NCI-H1048 (cell line): ENCODE measurements around the gene SGF29.
"Not testable (repeated sequence)": the region's sequence is repeated elsewhere in the genome, so short reads cannot be mapped to it uniquely, and the experiment has no call there.

ENCODE experiments used
- DNase-seq: peaks from one replicate; lab custom pipeline; 2025; lab: John Stamatoyannopoulos, UW

SGF29 gene

GRCh38 chr16:28566233-28566925 lies 12.7 kb downstream of the SGF29 start:
- DNase-seq, result not testable (repeated sequence)

GRCh38 chr16:28567292-28567691 lies 13.6 kb downstream of the SGF29 start:
- no peak for DNase-seq

- DNase-seq, result no peak
Measured at GRCh38 chr16:28569021-28569420, 15.3 kb downstream of the SGF29 start.

DNA sequence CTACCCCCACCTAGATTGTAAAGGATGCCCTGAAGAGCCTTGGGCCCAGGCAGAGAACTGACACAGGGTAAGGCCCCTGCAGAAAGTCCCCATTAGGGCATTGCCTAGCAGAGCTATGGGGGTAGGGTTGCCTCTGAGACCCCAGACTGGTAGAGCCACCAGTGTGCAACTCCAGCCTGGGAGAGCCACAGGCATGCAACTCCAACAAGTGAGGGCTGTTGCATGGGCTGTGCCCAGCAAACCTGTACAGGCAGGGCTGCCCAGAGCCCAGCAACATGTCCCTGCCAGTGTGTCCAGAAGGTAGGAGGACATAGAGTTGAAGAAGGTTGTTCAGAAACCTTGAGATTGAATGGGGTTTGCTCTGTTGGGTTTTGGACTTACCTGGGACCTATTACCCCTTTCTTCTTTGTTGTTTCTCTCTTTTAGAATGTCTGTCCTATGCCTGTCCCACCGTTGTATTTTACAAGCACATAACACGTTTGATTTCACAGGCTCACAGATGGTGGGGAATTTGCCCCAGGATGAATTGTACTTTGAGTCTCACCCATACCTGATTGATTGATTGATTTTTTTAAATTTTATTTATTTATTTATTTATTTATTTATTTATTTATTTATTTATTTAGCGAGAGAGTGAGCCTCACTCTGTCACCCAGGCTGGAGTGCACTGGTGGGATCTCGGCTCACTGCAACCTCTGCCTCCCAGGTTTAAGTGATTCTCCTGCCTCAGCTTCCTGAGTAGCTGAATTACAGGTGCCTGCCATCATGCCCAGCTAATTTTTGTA lies 16.4 kb downstream of the SGF29 start:
- no peak for DNase-seq

DNA sequence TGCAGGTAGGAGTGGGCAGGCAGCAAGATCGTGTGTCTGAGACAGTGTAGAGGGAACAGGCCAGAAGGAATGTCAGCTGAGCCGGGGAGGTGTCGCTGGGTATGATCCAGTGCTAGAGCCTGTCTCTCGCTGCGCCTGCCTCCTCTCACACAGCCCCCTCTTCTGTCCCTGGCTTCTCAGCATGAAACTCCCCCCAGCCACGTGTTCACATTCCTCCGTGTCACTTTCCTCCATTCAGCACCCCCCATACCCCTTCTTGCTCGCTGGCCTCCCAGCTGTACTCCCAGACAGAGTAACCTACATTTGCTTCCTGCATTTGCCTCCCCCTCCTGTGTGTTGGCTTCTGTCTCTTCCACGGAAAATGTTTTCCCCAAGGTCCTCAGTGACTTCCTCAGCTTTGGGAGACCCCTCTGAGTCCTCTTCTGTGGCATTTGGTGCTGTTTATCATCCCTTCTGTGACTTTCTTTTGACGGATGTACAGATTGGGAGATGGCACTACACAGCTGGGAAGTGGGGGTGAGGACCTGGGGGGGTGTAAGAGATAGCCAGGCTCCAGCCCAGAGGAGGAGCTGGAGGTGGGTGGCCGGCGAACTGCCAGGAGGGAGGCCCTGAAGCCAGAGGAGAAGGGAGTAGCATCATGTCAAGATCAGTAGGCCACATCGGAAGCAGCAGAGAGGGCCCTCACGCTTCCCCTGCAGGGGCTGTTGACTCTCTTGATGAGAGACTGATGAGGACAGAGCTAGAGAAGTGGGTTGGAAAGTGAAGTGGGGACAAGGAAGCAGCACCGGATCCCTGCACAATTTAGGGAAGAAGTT lies 19.2 kb downstream of the SGF29 start:
- no peak for DNase-seq

DNA sequence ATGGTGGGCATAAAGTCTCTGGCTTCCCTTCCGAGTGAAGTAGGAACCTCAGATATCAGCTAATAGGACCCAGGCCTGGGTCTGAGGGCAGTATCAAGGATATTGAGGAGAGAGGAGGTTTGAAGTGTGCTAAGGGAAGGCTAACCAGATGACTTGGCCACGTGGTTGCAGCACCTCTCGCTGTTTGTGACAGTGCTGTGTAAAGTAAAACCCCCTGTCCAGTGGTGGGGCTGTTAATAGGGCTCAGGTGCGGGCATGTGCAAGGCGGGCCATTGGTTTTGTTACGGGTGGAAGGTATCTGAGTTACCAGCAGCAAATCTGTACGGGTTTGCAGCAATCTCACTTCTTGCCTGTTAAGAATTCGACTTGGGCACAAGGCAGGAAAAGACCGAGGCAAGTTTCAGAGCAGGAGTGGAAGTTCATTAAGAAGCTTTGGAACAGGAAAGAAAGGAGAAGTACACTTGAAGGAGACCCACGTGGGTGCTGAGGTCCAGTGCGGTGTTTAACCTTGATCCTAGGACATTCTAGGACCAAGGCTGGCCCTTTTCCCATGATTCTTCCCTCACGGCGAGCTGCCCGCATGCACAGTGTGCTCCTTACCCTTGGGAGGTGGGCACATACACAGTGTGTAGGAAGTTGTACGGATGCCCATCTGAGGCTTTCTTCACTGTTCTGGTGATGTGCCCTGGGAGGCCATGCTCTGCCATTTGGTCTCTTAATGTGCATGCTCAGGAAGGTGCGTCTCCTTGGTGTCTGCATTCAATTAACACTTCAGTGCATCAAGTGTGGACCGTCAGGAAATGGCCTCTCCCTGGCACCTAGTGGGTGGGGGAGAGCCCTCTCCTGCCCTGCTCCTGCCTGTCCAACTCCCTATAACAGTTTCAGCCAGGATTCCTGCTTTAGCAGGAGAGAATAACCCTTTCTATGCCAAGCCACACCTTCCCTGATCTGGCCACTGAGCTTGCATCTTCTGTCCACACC lies 20.3 kb downstream of the SGF29 start:
- DNase-seq, result no peak

DNA sequence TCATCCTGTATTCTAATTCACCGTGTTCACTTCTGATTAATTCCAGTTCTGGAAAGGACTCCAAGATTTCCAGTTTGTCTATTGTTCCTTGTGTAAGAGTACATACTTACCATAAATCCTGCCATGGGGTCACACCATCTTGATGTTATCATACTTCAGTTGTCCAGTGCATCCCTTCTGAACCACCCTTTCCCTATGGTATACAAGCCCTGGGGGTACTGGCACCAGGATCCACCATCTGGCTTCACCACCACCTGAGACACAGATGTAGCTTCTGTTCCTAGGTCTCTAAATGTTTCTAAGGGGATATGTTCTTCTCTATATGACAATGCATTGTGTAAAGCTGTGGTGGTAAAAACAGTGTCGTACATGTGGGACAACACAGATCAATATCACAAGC lies 21.2 kb downstream of the SGF29 start:
- DNase-seq, result no peak

DNA sequence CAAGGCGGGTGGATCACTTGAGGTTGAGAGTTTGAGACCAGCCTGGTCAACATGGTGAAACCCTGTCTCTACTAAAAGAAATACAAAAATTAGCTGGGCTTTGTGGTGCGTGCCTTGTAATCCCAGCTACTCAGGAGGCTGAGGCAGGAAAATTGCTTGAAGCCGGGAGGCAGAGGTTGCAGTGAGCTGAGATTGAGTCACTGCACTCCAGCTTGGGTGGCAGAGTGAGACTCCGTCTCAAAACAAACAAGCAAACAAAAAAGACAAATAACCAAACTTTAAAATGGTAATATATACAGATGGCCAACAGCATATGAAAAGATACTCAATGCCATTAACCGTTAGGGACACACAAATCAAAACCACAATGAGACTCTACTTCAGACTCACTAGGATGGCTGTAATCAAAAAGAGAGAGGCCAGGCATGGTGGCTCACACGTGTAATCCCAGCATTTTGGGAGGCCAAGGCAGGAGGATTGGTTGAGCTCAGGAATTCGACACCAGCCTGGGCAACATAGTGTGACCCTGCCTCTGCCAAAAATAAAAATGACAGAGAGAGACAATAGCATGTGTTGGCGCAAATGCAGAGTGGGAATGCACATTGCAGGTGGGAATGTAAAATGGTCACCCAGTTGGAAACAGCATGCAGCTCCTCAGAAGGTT lies 21.9 kb downstream of the SGF29 start:
- no peak for DNase-seq

- DNase-seq, result no peak
Measured at GRCh38 chr16:28580726-28581315, 27.1 kb downstream of the SGF29 start.

- DNase-seq, result no peak
Measured at GRCh38 chr16:28585674-28586073, 32.0 kb downstream of the SGF29 start.

- DNase-seq, result no peak
Measured at GRCh38 chr16:28586466-28586865, 32.7 kb downstream of the SGF29 start.

- DNase-seq, result no peak
Measured at GRCh38 chr16:28587386-28587785, 33.7 kb downstream of the SGF29 start.

DNA sequence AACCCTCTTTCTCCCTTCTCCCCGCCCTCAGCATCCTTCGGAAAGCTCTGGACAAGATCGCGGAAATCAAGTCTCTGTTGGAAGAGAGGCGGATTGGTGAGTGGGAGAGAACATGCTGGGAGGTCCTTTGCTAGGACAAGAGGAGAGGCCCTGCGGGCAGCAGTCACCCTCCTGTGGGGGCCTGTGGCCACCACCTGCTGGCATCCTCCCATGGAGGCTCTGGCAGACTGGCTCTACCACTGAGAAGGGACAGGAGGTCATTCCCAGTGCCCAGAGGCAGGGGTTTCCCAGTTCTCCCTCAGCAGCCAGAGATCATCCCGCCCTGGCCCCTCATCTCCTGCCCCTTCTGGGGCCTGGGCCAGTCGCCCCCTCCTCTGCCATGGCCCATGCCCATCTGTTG lies 35.3 kb downstream of the SGF29 start:
- DNase-seq, result no peak

- no peak for DNase-seq
Measured at GRCh38 chr16:28589930-28590329, 36.2 kb downstream of the SGF29 start.

DNA sequence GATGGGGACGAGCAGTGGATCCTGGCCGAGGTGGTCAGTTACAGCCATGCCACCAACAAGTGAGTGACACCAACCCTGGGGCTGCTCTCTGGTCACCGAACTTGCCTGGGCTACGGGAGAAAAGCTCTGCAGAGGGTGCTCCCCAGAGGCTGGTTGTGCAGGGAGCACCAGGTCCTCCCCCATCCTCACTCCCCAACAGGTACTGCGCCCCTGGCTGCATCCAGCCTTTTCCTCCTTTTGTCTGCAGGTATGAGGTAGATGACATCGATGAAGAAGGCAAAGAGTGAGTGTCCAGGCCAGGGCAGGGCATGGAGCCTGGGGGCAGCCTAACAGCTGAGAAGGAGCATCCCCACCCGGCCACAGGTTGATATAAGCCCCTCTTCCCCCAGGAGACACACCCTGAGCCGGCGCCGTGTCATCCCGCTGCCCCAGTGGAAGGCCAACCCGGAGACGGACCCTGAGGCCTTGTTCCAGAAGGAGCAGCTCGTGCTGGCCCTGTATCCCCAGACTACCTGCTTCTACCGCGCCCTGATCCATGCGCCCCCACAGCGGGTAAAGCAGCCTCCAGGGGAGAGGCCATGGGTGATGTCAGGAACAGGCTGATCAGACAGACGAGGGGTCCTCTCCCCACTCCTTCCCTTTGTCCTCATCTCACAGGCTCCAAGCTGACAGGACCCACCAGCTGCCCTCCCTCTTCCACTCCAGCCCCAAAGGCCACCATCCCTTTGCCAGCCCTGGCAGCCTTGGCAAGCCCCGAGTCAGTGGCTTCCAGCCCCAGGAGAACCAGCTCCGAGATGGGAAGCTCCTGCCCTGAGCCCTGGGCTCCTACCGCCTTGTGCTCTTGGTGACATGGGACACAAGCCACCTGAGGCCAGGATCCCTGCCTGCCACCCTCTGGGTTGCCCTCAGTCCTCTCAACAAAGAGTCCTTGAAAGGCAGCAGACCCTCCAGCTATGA lies 36.9 kb downstream of the SGF29 start:
- DNase-seq, result no peak

- no peak for DNase-seq
Measured at GRCh38 chr16:28591355-28591754, 37.6 kb downstream of the SGF29 start.

GRCh38 chr16:28592511-28592910 lies 38.8 kb downstream of the SGF29 start:
- DNase-seq, result no peak

DNA sequence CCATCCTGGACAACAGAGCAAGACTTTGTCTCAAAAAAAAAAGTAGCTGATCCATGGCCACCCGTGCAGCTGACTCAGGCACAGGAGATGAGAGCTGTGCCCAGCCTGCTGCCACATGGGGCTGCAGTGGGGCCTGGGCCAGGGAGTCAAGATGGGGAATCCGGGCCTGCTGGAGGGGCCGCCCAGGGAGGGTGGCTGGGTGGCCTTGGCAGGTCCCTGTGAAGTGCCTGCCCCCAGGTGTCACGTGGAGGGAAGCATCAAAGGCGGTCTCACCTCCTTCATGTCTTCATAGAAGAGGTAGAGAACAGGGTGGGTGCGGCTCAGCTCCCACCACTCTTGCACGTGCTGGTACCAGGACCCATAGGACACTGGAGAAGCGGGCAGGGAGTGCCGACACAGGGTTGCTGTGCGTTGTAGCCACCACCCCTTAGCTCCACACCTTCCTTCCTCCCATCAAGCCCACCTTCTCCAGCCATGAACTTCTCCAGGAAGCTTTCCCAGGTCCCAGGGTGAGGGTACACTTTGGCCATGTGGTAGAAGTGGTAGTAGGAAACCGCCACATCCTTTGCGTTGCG lies 39.3 kb downstream of the SGF29 start:
- DNase-seq, result no peak

DNA sequence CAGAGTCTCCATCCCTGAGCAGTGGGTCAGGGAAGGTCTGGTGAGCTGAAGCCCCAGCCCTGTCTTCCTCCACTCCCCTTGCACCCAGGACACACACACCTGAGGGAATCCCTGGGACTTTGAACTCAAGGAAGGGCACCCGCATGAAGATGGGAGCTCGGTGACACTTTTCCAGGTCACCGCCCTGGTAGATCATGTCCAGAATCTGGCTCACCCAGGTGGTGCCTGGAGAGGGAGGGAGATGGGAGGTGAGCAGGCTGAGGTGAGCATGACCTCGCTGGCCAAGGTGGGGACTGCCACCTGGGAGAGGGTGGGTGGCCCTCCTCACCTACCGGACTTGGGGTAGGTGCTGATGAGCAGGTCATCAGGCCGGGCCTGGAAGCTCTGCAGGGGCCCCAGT lies 41.7 kb downstream of the SGF29 start:
- not testable (repeated sequence) for DNase-seq
